GM12878 (cell line): ENCODE results near the gene MGLL.

ENCODE experiments used
- CTCF ChIP-seq, 3 experiments: IDR thresholded peaks in 2 of 3; conservative IDR thresholded peaks in 1 of 3; 2 replicates each; pipeline ENCODE4 v1.5.1; 2011; ENCODE audit warnings: low read depth in 3 of 3, low read length in 3 of 3, mild to moderate bottlenecking in 3 of 3, control low read depth in 2 of 3, moderate library complexity in 2 of 3, inconsistent platforms in 1 of 3, mixed read lengths in 1 of 3; ENCODE audit not compliant: control insufficient read depth in 2 of 3, insufficient read depth in 1 of 3; ENCODE audit errors: extremely low read depth in 1 of 3
- EZH2 ChIP-seq: IDR thresholded peaks from 2 replicates; pipeline ENCODE4 v1.6.1; 2012; ENCODE audit warnings: low read depth, mild to moderate bottlenecking, control low read depth, inconsistent platforms, low read length, borderline replicate concordance; ENCODE audit not compliant: control insufficient read depth
- MEF2A ChIP-seq: IDR thresholded peaks from 2 replicates; pipeline ENCODE4 v1.6.1; 2011; ENCODE audit warnings: low read depth, mild to moderate bottlenecking, low read length, moderate library complexity; ENCODE audit not compliant: insufficient read depth
- TF ChIP-seq, protein P1 (sequence below): IDR thresholded peaks from 2 replicates; pipeline ENCODE4 v1.6.1; 2012; ENCODE audit warnings: mild to moderate bottlenecking, low read depth, low read length

DNA sequence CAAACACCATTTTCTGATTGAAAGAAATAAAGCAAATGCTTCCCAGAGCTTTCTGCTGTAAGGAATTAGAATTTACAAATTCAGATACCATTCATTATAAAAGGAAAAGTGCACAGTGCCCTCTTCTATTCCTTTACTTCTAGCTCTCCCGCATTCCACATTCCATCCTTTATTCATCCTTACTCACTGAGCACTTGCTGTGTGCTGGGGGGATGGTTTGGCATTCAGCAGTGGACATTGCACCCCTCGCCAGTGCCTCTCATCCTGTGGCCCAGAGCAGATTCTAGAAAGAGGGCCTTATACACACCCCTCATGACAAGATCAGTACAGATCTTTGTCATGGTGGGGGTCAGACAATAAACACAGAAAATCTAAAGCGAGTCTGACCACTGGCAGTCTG, 73.0 kb downstream of the MGLL start:
- TF ChIP-seq, protein P1, sequence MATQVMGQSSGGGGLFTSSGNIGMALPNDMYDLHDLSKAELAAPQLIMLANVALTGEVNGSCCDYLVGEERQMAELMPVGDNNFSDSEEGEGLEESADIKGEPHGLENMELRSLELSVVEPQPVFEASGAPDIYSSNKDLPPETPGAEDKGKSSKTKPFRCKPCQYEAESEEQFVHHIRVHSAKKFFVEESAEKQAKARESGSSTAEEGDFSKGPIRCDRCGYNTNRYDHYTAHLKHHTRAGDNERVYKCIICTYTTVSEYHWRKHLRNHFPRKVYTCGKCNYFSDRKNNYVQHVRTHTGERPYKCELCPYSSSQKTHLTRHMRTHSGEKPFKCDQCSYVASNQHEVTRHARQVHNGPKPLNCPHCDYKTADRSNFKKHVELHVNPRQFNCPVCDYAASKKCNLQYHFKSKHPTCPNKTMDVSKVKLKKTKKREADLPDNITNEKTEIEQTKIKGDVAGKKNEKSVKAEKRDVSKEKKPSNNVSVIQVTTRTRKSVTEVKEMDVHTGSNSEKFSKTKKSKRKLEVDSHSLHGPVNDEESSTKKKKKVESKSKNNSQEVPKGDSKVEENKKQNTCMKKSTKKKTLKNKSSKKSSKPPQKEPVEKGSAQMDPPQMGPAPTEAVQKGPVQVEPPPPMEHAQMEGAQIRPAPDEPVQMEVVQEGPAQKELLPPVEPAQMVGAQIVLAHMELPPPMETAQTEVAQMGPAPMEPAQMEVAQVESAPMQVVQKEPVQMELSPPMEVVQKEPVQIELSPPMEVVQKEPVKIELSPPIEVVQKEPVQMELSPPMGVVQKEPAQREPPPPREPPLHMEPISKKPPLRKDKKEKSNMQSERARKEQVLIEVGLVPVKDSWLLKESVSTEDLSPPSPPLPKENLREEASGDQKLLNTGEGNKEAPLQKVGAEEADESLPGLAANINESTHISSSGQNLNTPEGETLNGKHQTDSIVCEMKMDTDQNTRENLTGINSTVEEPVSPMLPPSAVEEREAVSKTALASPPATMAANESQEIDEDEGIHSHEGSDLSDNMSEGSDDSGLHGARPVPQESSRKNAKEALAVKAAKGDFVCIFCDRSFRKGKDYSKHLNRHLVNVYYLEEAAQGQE = no peak
- TF ChIP-seq MEF2A (no peak), CTCF (IDR thresholded peaks at IDR 0.05 in 2 of 3, conservative IDR thresholded peaks at IDR 0.05 in 1 of 3; ENCODE audit: control insufficient read depth in 2 of 3, extremely low read depth in 1 of 3, insufficient read depth in 1 of 3, low read depth in 3 of 3, low read length in 3 of 3) (no peak), EZH2 (no peak)
